ENCODE measurements around the gene ABHD17B. TPM values are rescaled to one million over a fixed set of nuclear protein-coding genes. Genes with fewer than 3 reads are reported as not detected.

ABHD17B gene
- total and polyA plus RNA-seq, 7 donors, result 8.4 to 68.3 (median 16.1) TPM

DNA sequence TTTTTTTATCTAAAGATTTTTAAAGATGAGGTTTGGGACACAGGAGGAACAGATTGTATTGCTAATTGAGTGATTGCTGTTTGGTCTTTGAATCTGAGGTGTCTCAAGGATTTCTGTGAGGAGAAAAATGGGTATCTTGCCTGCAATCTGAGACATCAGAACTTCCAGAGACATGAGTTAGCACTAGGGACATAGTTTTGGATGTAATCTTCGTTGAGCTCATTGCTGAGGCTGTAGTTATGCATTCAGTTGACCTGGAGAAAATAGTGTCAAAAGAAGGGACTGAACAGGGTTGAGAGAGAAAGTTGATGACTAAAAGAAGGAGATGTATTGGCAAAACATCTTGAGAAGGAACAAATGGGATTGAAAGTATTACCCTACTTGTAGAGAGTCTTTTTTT, 25.1 kb upstream of the ABHD17B start:
- no peak overlapping the region for H3K27ac ChIP-seq
- no peak for ATAC-seq

GRCh38 chr9:71931166-71931565, 20.2 kb upstream of the ABHD17B start:
- Histone ChIP-seq H3K4me1 (peaks cover 12% of the 10 kb centered on the region), H3K27me3 (ENCODE audit: insufficient read depth in 3 of 3, low read length in 2 of 3) (no peaks in the 10 kb centered on the region), H3K4me3 (no peak overlapping the region), H3K36me3 (ENCODE audit: insufficient read depth in 1 of 2, low read depth in 1 of 2) (no peaks in the 10 kb centered on the region), H3K27ac (no peak overlapping the region), H3K9me3 (no peaks in the 10 kb centered on the region)
- DNase-seq, result no peak
- no peak for ATAC-seq
- intact Hi-C loops (cut with DNase I), result no loop called here
- 85 to 93% (median 89%) methylated on average over 2 of the region's 2 CpGs for WGBS, 3 donors
- TF ChIP-seq, protein P1, sequence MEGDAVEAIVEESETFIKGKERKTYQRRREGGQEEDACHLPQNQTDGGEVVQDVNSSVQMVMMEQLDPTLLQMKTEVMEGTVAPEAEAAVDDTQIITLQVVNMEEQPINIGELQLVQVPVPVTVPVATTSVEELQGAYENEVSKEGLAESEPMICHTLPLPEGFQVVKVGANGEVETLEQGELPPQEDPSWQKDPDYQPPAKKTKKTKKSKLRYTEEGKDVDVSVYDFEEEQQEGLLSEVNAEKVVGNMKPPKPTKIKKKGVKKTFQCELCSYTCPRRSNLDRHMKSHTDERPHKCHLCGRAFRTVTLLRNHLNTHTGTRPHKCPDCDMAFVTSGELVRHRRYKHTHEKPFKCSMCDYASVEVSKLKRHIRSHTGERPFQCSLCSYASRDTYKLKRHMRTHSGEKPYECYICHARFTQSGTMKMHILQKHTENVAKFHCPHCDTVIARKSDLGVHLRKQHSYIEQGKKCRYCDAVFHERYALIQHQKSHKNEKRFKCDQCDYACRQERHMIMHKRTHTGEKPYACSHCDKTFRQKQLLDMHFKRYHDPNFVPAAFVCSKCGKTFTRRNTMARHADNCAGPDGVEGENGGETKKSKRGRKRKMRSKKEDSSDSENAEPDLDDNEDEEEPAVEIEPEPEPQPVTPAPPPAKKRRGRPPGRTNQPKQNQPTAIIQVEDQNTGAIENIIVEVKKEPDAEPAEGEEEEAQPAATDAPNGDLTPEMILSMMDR (IDR thresholded peaks at IDR 0.05), result no peak

More for the DNA sequence above, 25.1 kb upstream of the ABHD17B start:
- H3K4me3 ChIP-seq, result no peak overlapping the region
- H3K4me1 ChIP-seq, result peaks cover 9% of the 10 kb centered on the region
- intact Hi-C loops (cut with DNase I), result no loop called here
- WGBS, 3 donors, result 13 to 22% (median 20%) methylated on average over 1 of the region's 1 CpG
- TF ChIP-seq, protein P1 (IDR thresholded peaks at IDR 0.05), result no peak
- no peaks in the 10 kb centered on the region for H3K9me3 ChIP-seq
- no peaks in the 10 kb centered on the region for H3K27me3 ChIP-seq (ENCODE audit: insufficient read depth in 3 of 3, low read length in 2 of 3)
- no peaks in the 10 kb centered on the region for H3K36me3 ChIP-seq (ENCODE audit: insufficient read depth in 1 of 2, low read depth in 1 of 2)
- DNase-seq, result no peak

GRCh38 chr9:71929791-71930440, 18.9 kb upstream of the ABHD17B start:
- intact Hi-C loops (cut with DNase I), result no loop called here
- ATAC-seq (no peak), DNase-seq (no peak)
- TF ChIP-seq, protein P1 (IDR thresholded peaks at IDR 0.05), result no peak
- H3K36me3 ChIP-seq (ENCODE audit: insufficient read depth in 1 of 2, low read depth in 1 of 2), result no peaks in the 10 kb centered on the region
- H3K9me3 ChIP-seq, result no peaks in the 10 kb centered on the region
- no peak overlapping the region for H3K27ac ChIP-seq
- no peaks in the 10 kb centered on the region for H3K27me3 ChIP-seq (ENCODE audit: insufficient read depth in 3 of 3, low read length in 2 of 3)
- H3K4me1 ChIP-seq, result peaks cover 6% of the 10 kb centered on the region
- 64 to 80% (median 67%) methylated on average over 2 of the region's 2 CpGs for WGBS, 3 donors
- H3K4me3 ChIP-seq, result no peak overlapping the region

GRCh38 chr9:71929223-71929622, 18.2 kb upstream of the ABHD17B start:
- no peak for ATAC-seq
- no peak overlapping the region for H3K4me3 ChIP-seq
- H3K36me3 ChIP-seq (ENCODE audit: insufficient read depth in 1 of 2, low read depth in 1 of 2), result no peaks in the 10 kb centered on the region
- 96 to 99% (median 98%) methylated on average over 2 of the region's 2 CpGs for WGBS, 3 donors
- intact Hi-C loops (cut with DNase I), result no loop called here
- DNase-seq, result no peak
- TF ChIP-seq, protein P1 (IDR thresholded peaks at IDR 0.05), result no peak
- peaks cover 6% of the 10 kb centered on the region for H3K4me1 ChIP-seq
- no peaks in the 10 kb centered on the region for H3K9me3 ChIP-seq
- H3K27ac ChIP-seq, result no peak overlapping the region
- no peaks in the 10 kb centered on the region for H3K27me3 ChIP-seq (ENCODE audit: insufficient read depth in 3 of 3, low read length in 2 of 3)

GRCh38 chr9:71928806-71929205, 17.8 kb upstream of the ABHD17B start:
- ATAC-seq, result no peak
- intact Hi-C loops (cut with DNase I), result no loop called here
- TF ChIP-seq, protein P1 (IDR thresholded peaks at IDR 0.05), result no peak
- 93 to 99% (median 94%) methylated on average over 2 of the region's 2 CpGs for WGBS, 3 donors
- Histone ChIP-seq H3K27ac (no peak overlapping the region), H3K27me3 (ENCODE audit: insufficient read depth in 3 of 3, low read length in 2 of 3) (no peaks in the 10 kb centered on the region), H3K36me3 (ENCODE audit: insufficient read depth in 1 of 2, low read depth in 1 of 2) (no peaks in the 10 kb centered on the region), H3K4me1 (peaks cover 6% of the 10 kb centered on the region), H3K4me3 (no peak overlapping the region), H3K9me3 (no peaks in the 10 kb centered on the region)
- no peak for DNase-seq
